Keratinocyte (primary cell): ENCODE measurements around the gene CLCN4. TPM values are rescaled to one million over a fixed set of nuclear protein-coding genes. Genes with fewer than 3 reads are reported as not detected.

Source experiments
- DNase-seq: peaks from one replicate; pipeline ENCODE4 v3.0.0-alpha.2; 2011; ENCODE audit warnings: low read depth, missing footprints, low spot score
- FAIRE-seq: peaks from 2 replicates; lab custom pipeline; 2011; peaks lifted over from hg19 to GRCh38; lab: Jason Lieb, UNC
- H2AFZ ChIP-seq: 2 replicates; pipeline ENCODE4 v1.6.0; 2012; ENCODE audit warnings: low read length, control low read depth, inconsistent platforms; ENCODE audit not compliant: control insufficient read depth
- H3K27ac ChIP-seq: 2 replicates; pipeline ENCODE4 v1.5.1; 2011; ENCODE audit warnings: low read length; ENCODE audit not compliant: control insufficient read depth, insufficient read depth
- H3K27me3 ChIP-seq: 3 replicates; pipeline ENCODE4 v1.6.0; 2011; ENCODE audit warnings: low read length; ENCODE audit not compliant: control insufficient read depth, insufficient read depth; ENCODE audit errors: extremely low read depth
- H3K36me3 ChIP-seq, 2 experiments: 2 replicates in 1 of 2; 3 replicates in 1 of 2; pipeline ENCODE4 v1.5.1; 2011; ENCODE audit warnings: low read length in 2 of 2, mild to moderate bottlenecking in 1 of 2; ENCODE audit not compliant: control insufficient read depth in 2 of 2, insufficient read depth in 2 of 2; ENCODE audit errors: extremely low read depth in 1 of 2
- H3K4me1 ChIP-seq: 3 replicates; pipeline ENCODE4 v1.5.1; 2011; ENCODE audit warnings: low read length; ENCODE audit not compliant: control insufficient read depth, insufficient read depth; ENCODE audit errors: extremely low read depth
- H3K4me2 ChIP-seq: 3 replicates; pipeline ENCODE4 v1.6.0; 2011; ENCODE audit warnings: low read depth, low read length; ENCODE audit not compliant: control insufficient read depth, insufficient read depth; ENCODE audit errors: extremely low read depth
- H3K4me3 ChIP-seq, 3 experiments: fragments of 200-600 bp in 1 of 3; sonication (generic) in 1 of 3; 2 replicates in 2 of 3; 3 replicates in 1 of 3; pipeline ENCODE4 v1.5.1; 2011 to 2016; ENCODE audit warnings: low read length in 3 of 3, mild to moderate bottlenecking in 3 of 3, control low read depth in 2 of 3, inconsistent platforms in 1 of 3, low read depth in 1 of 3, mixed read lengths in 1 of 3, mixed run types in 1 of 3, moderate library complexity in 1 of 3; ENCODE audit not compliant: control insufficient read depth in 2 of 3, insufficient read depth in 2 of 3; ENCODE audit errors: extremely low read depth in 1 of 3
- H3K79me2 ChIP-seq: 2 replicates; pipeline ENCODE4 v1.6.0; 2012; ENCODE audit warnings: low read length; ENCODE audit not compliant: control insufficient read depth, insufficient read depth
- H3K9ac ChIP-seq: 3 replicates; pipeline ENCODE4 v1.6.0; 2011; ENCODE audit warnings: low read length; ENCODE audit not compliant: control insufficient read depth, insufficient read depth; ENCODE audit errors: extremely low read depth
- H3K9me1 ChIP-seq: 3 replicates; pipeline ENCODE4 v1.6.0; 2011; ENCODE audit warnings: low read length; ENCODE audit not compliant: control insufficient read depth, insufficient read depth; ENCODE audit errors: extremely low read depth
- H3K9me3 ChIP-seq: 2 replicates; pipeline ENCODE4 v1.5.1; 2012; ENCODE audit warnings: low read depth, low read length; ENCODE audit not compliant: control insufficient read depth
- H4K20me1 ChIP-seq: 3 replicates; pipeline ENCODE4 v1.6.0; 2011; ENCODE audit warnings: low read length; ENCODE audit not compliant: control insufficient read depth, insufficient read depth; ENCODE audit errors: extremely low read depth
- EZH2 ChIP-seq: IDR thresholded peaks from one replicate; pipeline ENCODE4 v1.6.1; 2012; ENCODE audit warnings: inconsistent platforms, mild to moderate bottlenecking, low read length, moderate library complexity
- dilution Hi-C: fragments of 300-500 bp; cut with MboI; formaldehyde crosslinking; loops from one replicate; pipeline ENCODE4 v1.7.0; 2020; ENCODE audit warnings: low sequenced_read_pairs; ENCODE audit not compliant: extremely low pct_ligation_motif_present
- polyA plus RNA-seq, 5 experiments: library from polyadenylated mRNA; depleted of rRNA in 3 of 5; stranded (reverse) in 3 of 5; stranded (forward) in 1 of 5; unstranded in 1 of 5; fragments of >200 nt; gene quantifications; 1 replicate in 1 of 5; 2 replicates in 3 of 5; 3 replicates in 1 of 5; pipeline versions ENCODE4 v1.2.1 to v1.2.3, GENCODE V29; 2011 to 2012; ENCODE audit warnings: missing spikeins in 2 of 5, low read depth in 1 of 5, low replicate concordance in 1 of 5
- TF ChIP-seq, protein P1 (sequence below), 3 experiments: IDR thresholded peaks in 1 of 3; conservative IDR thresholded peaks in 1 of 3; optimal IDR thresholded peaks in 1 of 3; 2 replicates in 2 of 3; 3 replicates in 1 of 3; pipeline versions ENCODE3 to v1.5.1; 2011; ENCODE audit warnings: low read length in 3 of 3, mild to moderate bottlenecking in 3 of 3, moderate library complexity in 2 of 3, control low read depth in 1 of 3, inconsistent platforms in 1 of 3; ENCODE audit not compliant: insufficient read depth in 2 of 3; ENCODE audit errors: extremely low read depth in 1 of 3

CLCN4 gene
- polyA plus RNA-seq, 1 donor (not counting 4 experiments of a cell fraction or from before 2014, with no cell fraction given), result 0.24 TPM

DNA sequence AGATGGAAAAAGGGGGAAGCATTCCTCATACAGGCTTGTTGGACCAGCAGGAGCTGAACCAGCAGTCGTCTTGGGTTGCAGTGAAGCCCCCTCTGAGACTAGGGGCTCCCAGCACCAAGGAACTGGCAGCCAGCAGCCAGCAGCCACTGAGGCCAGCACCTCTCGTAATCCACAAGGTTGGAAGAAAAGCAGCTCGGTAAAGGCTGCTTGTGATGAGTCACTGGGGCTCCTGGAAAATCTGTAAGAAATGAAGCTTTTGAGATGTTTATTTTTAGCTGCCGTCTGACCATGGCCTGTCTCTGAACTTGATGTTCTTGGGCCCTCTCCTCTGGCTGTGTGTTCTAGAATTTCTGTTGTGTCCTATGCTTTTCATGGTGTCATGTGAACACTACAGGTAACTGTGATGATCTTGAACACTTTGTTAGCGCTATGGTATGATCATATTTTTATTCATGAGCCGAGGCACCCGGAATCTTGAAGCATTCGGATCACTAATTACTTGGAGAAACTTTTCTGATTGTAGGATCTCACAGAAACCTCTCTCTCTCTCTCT, 18.6 kb downstream of the CLCN4 start:
- no peaks in the 10 kb centered on the region for H4K20me1 ChIP-seq
- FAIRE-seq (no peak), DNase-seq (no peak)
- no peak overlapping the region for H3K4me2 ChIP-seq
- no peaks in the 10 kb centered on the region for H3K79me2 ChIP-seq
- no peaks in the 10 kb centered on the region for H3K36me3 ChIP-seq
- no peaks in the 10 kb centered on the region for H3K9me1 ChIP-seq
- H3K27me3 ChIP-seq, result no peaks in the 10 kb centered on the region
- TF ChIP-seq, protein P1, sequence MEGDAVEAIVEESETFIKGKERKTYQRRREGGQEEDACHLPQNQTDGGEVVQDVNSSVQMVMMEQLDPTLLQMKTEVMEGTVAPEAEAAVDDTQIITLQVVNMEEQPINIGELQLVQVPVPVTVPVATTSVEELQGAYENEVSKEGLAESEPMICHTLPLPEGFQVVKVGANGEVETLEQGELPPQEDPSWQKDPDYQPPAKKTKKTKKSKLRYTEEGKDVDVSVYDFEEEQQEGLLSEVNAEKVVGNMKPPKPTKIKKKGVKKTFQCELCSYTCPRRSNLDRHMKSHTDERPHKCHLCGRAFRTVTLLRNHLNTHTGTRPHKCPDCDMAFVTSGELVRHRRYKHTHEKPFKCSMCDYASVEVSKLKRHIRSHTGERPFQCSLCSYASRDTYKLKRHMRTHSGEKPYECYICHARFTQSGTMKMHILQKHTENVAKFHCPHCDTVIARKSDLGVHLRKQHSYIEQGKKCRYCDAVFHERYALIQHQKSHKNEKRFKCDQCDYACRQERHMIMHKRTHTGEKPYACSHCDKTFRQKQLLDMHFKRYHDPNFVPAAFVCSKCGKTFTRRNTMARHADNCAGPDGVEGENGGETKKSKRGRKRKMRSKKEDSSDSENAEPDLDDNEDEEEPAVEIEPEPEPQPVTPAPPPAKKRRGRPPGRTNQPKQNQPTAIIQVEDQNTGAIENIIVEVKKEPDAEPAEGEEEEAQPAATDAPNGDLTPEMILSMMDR (optimal IDR thresholded peaks at IDR 0.05 in 1 of 3, IDR thresholded peaks at IDR 0.05 in 1 of 3, conservative IDR thresholded peaks at IDR 0.05 in 1 of 3; ENCODE audit: extremely low read depth in 1 of 3, insufficient read depth in 2 of 3, low read length in 3 of 3), result no peak
- TF ChIP-seq EZH2, result no peak
- no peak overlapping the region for H2AFZ ChIP-seq
- H3K4me3 ChIP-seq, result no peak overlapping the region
- no peak overlapping the region for H3K9ac ChIP-seq
- dilution Hi-C loops, result no loop called here
- peaks cover 11% of the 10 kb centered on the region for H3K4me1 ChIP-seq
- no peaks in the 10 kb centered on the region for H3K9me3 ChIP-seq
- H3K27ac ChIP-seq, result no peak overlapping the region

DNA sequence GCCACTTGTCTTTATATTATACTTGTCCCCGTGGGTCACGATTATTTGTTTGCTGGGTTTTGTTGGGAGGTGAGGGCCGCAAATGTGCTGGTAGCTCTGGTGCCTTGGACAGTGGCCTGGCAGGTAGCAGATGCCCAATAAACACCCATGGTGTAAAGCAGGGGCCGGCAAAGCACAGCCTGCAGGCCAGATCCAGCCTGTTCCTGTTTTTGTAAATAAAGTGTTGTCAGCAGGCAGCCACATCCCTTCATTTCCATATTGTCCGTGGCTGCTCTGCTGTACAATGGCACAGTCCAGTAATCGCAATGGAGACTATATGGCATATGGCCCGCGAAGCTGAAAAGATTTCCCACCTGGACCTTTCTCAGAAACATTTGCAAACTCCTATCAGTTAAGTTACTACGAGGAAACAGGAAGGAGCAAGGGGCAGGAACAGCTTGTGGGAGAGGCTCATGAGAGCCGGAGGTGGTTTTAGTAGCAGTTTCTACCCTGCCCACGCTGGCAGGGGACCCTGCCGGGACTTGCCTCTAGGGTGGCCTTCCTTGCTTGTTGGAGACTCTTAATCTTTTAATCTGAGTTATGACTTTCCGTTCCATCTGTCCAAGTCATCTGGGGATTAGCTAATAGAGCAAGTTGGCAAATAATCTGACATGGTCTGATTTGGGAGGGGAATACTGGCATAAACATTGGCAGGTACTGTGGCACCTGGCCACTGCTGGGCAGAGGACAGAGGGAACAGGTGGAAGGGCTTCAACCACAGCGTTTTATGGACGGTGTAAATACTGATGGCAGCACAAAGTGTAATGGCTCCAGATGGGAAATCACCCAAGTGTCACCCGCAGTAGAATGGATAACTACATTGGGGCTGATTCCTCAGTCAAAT, 19.6 kb downstream of the CLCN4 start:
- no peak overlapping the region for H3K27ac ChIP-seq
- peak; percentile 63 for FAIRE-seq

More for the DNA sequence above, 19.6 kb downstream of the CLCN4 start:
- Histone ChIP-seq H3K36me3 (no peaks in the 10 kb centered on the region), H3K4me2 (peak overlapping the region; percentile 50), H3K79me2 (no peaks in the 10 kb centered on the region), H3K27me3 (no peaks in the 10 kb centered on the region), H3K9me3 (no peaks in the 10 kb centered on the region), H3K9me1 (no peaks in the 10 kb centered on the region), H2AFZ (peak overlapping the region; percentile 64), H4K20me1 (no peaks in the 10 kb centered on the region), H3K4me1 (peaks cover 11% of the 10 kb centered on the region), H3K9ac (no peak overlapping the region), H3K4me3 (no peak overlapping the region)
- no peak for DNase-seq
- TF ChIP-seq, protein P1 (optimal IDR thresholded peaks at IDR 0.05 in 1 of 3, IDR thresholded peaks at IDR 0.05 in 1 of 3, conservative IDR thresholded peaks at IDR 0.05 in 1 of 3; ENCODE audit: extremely low read depth in 1 of 3, insufficient read depth in 2 of 3, low read length in 3 of 3), result no peak
- no peak for TF ChIP-seq EZH2
- dilution Hi-C loops, result no loop called here
